GM18951 (cell line): ENCODE measurements around the gene ZDHHC11B.
"Not testable (repeated sequence)": the region's sequence is repeated elsewhere in the genome, so short reads cannot be mapped to it uniquely, and the experiment has no call there.

Source experiments
- POLR2A ChIP-seq: IDR thresholded peaks from 4 replicates; pipeline ENCODE4 v1.6.1; 2011; ENCODE audit warnings: mild to moderate bottlenecking; ENCODE audit not compliant: insufficient read length, insufficient read depth; ENCODE audit errors: extremely low read depth
- in situ Hi-C: fragments of 300-500 bp; cut with MboI; formaldehyde crosslinking; loops from one replicate; pipeline ENCODE4 v1.12.0; 2022; ENCODE audit warnings: low sequenced_read_pairs, mixed read lengths, inconsistent platforms; ENCODE audit not compliant: unreplicated experiment

Gene ZDHHC11B

DNA sequence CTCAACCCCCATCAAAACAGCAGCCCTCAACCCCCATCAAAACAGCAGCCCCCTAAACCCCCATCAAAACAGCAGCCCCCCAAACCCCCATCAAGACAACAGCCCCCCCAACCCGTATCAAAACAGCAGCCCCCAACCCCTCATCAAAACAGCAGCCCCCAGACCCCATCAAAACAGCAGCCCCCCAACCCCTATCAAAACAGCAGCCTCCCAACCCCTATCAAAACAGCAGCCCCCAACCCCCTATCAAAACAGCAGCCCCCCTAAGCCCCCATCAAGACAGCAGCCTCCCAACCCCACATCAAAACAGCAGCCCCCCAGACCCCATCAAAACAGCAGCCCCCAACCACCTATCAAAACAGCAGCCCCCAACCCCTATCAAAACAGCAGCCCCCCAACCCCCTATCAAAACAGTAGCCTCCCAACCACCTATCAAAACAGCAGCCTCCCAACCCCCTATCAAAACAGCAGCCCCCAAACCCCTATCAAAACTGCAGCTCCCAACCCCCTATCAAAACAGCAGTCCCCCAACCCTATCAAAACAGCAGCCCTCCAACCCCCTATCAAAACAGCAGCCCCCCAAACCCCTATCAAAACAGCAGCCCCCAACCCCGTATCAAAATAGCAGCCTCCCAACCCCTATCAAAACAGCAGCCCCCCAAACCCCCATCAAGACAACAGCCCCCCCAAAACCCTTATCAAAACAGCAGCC is 92.6 kb downstream of the ZDHHC11B start:
- in situ Hi-C loops: no loop called here
- TF ChIP-seq POLR2A: no peak

DNA sequence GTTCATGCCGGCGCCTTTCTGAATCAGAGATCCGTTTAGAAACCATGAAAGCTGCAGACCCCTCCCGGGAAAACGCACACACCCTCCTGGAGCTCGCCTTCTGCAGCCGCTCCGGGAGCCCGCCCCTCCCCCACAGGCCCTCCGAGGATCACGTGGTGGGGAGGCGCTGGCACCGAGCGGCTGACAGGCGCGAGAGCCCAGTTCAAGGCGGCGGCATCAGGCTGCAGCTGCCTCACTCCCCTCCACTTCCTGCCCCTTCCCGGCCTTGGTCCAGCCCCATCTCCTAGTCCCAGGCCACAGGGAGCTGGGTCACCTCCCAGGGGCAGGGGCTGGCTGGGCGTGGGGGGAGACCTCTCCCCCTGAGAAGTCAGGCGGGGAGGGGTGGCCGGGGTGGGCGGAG is 93.5 kb downstream of the ZDHHC11B start:
- in situ Hi-C loops: not testable (repeated sequence)

DNA sequence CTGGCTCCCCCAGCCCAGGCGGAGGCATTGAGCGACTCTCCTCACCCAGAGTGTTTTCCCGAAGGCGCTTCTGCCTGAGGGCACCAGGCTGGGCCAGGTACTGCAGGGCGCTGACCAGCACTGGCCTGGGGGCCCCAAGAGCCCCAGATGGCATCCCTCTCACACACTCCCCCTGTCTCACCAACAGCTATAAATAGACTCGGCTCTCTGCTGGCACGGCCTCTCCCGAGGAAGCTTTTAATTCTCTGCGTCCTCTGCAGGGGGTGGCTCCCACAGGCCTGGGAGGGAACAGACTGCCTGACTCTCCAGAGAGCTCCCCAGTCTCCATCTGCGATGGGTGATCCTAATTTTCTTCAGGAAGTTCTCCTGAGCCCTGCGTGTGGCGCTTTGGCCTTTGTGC is 94.2 kb downstream of the ZDHHC11B start:
- in situ Hi-C loops: not testable (repeated sequence)

DNA sequence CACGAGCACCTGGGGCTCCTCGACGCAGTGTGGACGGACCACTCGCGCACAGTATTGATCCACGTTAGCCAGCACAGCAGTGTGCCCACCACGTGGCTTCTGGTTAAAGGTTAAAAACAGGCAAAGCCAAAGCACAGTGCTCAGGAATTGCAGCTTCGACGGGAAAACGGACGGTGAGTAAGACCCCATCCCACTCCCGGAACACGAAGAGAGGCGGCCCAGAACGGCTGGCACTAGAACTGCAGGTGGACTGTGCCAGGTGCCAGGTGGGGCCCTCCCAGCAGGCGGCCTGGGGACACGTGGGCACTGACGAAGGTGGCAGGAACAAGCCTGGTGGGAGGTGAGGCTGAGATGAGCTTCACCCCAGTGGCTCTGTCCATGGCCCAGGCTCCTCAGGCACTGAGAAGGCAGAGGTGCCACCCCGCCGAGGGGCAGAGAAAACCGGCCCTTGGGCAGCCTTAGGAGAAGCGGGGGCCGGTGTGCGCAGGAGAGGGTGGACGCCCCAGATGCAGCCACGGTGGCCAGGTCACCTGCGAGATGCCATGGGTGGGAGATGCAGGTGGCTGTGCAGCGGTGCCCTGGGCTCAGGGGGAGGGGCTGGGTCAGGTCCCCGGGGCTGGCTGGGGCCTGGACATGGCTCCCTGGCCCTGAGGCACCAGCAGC is 96.0 kb downstream of the ZDHHC11B start:
- in situ Hi-C loops: not testable (repeated sequence)

DNA sequence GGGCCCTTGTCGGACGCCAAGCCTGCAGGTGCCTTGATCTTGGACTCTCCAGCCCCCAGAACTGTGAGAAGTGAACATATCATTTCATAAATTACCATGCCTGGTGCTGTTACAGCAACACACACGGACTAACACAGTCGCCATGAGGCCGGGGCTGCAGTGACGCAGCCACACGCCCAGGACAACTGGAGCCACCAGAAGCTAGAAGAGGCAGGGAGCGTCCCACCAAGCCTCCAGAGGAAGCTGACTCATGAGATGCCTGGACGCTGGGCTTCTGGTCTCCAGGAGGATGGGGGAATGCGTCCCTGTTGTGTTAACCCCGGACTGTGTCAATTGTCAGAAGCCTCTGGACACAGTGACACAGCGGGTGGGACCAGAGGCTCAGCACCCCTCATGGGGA is 97.6 kb downstream of the ZDHHC11B start:
- in situ Hi-C loops: not testable (repeated sequence)

DNA sequence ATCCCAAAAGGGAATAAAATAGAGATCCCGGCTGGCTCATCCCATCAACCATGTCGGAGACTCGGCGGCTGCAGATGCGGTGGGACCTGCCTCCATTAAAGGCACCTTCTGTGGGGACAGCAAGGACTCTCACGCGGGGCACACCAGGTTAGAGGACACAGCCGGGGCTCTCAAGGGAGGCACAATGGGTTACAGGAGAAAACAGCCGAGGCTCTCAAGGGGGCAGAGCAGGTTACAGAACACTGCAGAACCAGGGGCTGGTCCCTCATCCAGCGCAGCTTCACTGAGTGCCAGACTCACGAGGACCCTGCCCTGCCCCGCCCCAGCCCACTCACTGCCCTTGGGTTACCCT is 98.4 kb downstream of the ZDHHC11B start:
- in situ Hi-C loops: not testable (repeated sequence)

DNA sequence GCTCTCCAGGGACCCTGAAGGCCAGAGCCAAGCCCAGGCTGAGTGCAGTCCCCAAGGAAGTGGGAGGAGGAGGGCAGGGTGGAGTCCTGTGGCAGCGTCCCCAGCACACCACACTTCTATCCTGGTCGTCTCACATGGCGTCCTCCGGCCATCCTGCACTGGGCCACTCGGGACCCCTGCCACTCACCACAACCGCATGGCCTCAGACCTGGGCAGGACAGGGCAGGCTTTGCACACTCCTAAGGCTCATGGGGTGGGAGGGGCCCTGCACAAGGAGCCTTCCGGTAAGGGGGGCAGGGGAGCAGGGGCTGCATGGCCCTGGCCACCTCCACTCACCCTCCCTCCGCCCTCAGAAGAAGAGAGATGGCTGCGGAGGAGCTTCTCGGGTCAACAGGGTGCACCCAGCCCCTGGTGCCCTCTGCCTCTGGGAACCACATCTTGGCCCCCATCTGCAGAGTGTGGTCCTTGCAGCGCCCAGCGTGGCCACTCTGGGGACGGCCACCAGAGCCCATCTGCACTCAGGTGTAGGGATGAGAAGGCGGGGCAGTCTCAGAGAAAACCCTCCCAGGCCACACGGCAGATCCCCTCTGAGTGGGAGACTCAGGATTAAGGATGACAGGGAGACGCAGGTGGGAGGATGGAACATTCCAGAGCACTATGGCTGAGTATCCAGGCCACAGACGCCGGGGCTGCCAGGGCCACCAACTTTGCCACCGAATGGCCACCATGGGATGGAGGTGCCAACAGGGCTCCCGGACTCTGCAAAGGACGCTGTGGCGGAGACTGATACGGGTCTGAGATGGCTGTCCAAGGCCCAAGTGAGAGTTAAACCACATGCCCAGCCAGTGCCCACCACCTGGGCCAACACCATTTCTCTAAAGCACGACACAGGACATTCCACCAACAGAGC is 99.0 kb downstream of the ZDHHC11B start:
- no peak for TF ChIP-seq POLR2A
- in situ Hi-C loops: no loop called here

DNA sequence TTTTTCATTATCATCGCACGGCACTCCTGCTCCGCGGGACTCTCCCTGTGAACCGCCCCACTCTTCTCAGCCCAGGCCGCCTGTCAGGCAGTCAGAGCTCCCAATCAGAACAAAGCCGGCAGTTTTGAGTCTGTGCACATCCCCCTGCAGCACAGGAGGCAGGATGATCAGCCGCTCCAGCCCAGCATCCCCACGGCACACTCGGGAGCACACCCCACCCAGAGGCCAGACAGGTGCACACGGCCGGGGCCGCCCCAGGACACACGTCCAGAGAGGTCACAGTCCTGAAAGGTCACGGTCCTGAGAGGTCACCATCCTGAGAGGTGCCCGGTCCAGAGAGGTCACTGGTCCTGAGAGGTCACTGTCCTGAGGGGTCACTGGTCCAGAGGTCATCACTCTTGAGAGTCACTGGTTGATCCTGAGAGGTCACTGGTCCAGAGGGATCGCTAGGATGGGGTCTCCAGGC is 99.7 kb downstream of the ZDHHC11B start:
- in situ Hi-C loops: loop anchor here (5.0 kb wide), 1 partner anchor 88 kb away; no protein-coding TSS in a partner anchor
- no peak for TF ChIP-seq POLR2A

DNA sequence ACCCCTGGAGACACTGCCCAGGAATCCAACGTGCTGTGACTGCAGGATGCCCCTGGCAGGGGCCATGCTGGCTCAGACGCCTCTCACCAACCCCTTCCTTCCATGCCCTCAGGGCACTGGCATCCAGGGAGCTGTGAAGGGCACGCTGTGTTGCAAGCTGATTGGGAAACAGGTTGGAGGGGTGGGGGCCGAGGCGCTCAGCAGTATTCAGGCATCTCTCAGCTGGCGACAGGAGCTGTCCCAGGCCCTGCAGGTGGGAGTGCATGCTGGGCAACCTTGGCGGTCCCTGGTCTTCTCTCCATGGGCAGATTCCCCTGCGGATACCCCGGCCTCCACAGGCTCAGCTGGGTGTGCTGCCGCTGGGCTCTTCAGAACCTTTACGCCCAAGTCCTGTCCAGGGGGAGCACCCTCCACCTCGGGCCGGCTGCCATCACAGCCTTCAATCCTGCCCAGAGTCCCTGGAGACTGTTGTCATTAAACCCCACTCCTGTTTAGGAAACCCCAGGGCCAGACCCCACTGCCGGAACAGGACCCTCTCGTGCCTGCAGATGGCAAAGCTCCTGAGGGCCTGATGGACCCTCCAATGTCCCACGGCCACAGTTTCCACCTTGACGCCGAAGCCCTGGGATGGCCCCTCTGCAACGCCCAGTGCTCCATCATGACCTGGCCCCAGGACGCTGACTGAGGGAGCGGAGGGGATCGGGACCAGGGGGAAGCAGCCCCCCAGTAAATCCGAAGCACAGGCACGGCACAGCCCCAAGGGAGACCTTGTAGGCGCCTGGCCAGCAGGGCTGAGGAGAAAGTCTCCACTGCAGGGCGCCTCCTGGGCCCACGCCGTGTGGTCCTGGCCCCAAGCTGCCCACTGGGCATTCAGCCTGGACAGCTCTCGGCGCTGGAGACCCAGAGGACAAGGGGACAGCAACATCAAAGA is 100.7 kb downstream of the ZDHHC11B start:
- in situ Hi-C loops: loop anchor here (5.0 kb wide), 1 partner anchor 88 kb away; no protein-coding TSS in a partner anchor

DNA sequence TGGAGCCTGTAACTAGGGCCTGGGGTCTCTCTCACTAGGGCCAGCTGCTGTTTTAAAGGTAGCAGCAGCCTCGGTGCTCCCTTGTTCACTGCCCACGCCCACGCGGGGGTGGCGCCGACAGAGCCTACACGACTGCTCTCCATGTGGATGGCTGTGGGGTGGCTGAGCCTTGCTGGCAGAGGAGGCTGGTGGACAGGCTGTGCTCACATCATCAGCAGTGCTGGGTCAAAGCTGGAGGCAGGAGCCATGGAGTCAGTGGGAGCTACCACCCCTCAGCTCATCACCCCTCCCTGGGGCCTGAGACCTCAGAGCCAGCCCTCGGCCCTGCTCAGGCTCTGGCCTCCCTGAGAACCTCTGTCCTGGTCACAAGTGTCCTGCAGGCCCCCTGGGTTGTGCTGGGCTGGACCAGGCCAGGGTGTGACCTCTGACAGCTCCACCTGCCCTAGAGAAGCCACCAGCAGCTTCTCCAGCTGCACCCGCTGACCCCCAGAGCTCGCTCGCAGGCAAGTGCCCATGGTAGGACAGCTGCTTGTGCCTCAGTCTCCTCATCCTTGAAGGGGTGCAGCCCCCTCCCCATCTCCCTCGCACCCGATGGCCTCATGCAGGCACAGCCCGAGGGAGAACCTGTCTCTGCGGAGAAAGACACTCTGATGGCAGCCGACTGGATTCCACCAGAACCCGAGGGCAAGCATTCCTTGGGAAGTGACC is 101.7 kb downstream of the ZDHHC11B start:
- in situ Hi-C loops: loop anchor here (5.0 kb wide), 1 partner anchor 89 kb away; no protein-coding TSS in a partner anchor

More for the DNA sequence above, 100.7 kb downstream of the ZDHHC11B start:
- TF ChIP-seq POLR2A: no peak

DNA sequence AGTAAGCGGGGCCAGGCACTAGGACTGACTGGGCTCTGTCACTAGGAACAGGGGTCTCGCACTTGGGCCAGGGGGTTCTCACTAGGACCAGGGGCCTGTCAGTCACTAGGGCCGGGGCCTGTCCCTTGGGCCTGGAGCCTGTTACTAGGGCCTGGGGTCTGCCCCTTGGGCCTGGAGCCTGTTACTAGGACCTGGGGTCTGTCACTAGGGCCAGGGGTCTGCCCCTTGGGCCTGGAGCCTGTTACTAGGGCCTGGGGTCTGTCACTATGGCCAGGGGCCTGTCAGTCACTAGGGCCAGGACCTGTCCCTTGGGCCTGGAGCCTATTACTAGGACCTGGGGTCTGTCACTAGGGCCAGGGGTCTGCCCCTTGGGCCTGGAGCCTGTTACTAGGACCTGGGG is 102.3 kb downstream of the ZDHHC11B start:
- in situ Hi-C loops: loop anchor here (5.0 kb wide), 1 partner anchor 90 kb away; no protein-coding TSS in a partner anchor

DNA sequence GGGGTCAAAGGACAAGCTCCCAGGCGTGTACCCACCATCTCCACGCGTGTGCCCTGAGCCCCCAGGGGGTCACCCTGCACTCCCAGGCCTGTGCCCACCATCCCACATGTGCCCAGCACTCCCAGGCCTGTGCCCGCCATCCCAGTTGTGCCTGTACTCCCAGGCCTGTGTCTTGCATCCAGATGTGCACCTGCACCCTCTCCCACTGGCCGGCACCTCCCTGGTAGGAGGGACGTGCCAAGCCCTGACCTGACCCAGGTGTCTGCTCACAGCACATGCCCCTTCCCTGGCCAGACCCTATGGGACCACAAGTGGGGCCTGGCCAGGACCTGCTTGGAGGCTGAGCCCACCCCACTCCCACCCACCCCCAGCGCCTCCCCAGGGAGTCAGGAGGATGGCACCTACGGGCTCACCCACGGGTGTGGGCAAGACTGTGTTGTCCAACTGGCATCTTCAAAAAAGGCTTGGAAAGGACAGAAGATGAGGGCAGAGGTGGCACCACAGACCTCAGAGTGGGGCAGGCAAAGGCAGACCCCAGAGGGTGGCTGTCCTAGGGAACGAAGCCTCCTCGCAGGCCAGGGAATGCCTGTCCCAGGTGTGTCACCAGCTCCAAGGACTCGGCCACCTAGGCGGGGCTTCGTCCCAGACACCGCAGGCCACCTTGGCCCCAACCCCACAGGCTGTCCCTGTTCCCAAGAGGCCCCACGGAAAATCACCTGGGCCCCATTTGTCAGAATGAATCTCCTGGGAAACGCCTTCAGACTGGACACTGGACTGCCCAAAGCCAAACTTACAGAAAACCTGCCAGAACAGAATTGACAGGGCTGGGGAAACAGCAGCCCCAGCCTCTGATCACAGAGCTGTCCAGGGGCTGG is 103.0 kb downstream of the ZDHHC11B start:
- in situ Hi-C loops: loop anchor here (5.0 kb wide), 1 partner anchor 91 kb away; no protein-coding TSS in a partner anchor

DNA sequence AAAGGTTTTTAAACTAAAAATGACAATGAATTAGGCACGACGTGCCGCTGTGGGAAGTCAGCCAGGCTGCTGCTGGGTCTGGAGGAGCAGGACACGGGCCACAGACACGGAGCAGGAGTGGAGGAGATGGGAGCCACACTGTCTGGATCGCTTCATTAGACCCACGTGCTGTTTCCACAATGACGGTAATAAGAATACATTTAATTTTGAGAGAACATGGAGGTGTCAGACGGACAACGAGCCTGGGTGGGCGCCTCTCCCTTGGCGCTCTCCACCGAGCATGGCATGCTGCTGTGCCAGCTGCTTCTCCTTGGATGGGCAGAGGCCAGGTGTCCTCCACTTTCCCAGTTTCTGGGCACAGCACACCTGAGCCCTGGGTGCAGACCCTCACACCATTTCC is 103.7 kb downstream of the ZDHHC11B start:
- in situ Hi-C loops: loop anchor here (5.0 kb wide), 1 partner anchor 91 kb away; no protein-coding TSS in a partner anchor

DNA sequence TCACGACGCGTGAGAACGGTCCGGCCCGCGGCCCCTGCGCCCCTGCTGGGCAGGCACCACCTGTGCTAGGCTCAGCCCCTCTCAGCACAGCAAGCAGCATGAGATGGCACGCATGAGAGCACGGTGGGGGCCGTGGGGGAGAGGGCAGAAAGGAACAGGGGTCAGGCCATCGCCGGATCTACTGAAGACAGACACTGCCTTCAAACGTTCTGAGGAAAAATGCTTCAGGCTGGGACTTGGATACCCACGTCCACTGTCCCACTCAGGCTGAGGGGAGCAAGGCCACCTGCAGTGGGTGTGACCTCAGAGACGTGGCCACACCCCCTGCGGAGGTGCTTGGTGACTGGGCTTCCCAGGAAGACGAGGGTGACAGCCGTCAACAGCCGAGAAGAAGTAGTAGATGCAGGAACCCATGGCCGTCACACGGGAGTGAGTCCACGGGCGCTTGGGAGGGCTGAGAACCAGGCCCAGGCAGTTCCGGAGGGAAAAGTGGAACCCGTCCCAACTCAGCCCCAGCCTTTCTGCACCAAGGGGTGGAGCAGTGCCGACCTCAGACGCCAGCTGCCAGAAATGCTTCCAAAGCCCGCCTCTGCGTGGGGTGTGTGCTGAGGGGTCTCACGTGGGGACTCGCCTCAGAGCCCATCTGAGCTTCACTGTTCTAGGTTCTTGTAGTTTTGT is 104.3 kb downstream of the ZDHHC11B start:
- in situ Hi-C loops: loop anchor here (5.0 kb wide), 1 partner anchor 92 kb away; no protein-coding TSS in a partner anchor

DNA sequence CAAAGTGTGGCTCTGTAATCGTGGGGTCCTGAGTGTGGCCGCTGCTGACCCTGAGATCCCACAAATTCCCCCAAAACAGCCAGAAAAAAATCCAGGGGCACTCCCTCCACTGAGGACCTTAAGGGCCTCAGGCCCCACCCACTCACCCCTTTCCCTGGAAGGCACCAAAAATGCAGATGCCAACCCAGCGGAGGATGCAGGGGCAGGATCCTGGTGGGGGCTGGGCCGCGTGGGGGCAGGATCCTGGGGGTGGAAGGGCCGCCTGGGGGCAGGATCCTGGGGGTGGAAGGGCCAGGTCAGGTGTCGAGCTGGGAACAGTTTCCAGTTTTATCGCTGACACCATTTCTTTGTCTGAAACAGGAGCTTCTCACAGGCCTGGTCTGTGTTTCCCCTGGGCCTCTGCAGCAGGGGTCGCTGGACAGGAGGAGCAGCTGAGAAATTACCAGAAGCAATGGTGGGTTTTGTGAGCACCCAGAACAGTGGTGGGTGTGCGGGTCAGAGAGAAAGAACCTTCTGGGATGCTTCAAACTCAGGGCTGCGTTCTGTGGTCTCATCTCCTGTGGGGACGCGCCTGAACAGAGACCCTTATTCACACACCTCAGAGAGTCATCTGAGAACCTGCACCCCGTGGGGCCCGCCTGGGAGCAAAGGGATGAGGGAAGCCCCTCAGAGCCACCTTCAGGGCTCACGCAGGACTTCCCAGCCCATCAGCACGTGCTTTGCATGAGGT is 105.2 kb downstream of the ZDHHC11B start:
- in situ Hi-C loops: not testable (repeated sequence)

DNA sequence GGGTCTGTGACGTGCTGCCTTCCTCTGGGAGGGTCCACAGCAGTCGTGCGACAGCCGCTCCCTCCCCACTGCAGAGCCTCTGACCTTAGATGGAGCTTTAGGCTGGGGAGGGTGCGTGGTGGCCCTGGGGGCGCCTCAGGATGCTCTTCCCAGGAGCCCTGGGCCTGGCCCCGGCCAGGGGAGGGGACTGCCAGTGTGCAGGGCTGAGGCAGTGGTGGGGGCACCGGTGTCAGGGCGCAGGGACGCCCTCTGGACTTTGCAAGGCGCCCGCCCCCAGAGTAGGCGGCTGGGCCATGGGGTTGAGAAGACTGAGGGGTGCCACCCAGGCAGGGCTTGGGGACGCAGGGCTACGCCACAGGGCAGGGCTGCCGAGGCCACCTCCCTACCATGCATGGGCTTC is 106.0 kb downstream of the ZDHHC11B start:
- in situ Hi-C loops: not testable (repeated sequence)
